C1 segment of cervical spinal cord (tissue), 14 donors: ENCODE data around the gene TMEM120A.

Source experiments
- DNase-seq, 14 donors: peaks; one replicate each; lab custom pipeline; 2025; lab: John Stamatoyannopoulos, UW

TMEM120A gene

DNA sequence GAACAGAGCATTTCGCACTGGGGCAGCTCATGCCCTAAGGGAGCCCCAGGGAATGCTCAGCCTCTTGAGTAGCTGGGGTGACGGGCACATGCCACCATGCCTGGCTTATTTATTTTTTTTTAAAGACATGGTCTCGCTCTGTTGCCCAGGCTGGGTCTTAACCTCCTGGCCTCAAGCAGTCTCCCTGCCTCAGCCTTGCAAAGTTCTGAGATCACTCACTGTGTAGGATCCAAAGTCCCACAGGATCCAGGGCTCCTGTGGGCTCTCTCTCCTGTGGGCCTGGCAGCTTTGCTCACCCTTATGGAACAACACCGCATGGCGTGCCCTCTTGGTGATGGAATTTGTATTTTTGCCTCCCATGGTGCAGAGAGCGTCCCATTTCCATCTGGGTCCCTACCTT, 34.0 kb downstream of the TMEM120A start:
- no peak for DNase-seq

DNA sequence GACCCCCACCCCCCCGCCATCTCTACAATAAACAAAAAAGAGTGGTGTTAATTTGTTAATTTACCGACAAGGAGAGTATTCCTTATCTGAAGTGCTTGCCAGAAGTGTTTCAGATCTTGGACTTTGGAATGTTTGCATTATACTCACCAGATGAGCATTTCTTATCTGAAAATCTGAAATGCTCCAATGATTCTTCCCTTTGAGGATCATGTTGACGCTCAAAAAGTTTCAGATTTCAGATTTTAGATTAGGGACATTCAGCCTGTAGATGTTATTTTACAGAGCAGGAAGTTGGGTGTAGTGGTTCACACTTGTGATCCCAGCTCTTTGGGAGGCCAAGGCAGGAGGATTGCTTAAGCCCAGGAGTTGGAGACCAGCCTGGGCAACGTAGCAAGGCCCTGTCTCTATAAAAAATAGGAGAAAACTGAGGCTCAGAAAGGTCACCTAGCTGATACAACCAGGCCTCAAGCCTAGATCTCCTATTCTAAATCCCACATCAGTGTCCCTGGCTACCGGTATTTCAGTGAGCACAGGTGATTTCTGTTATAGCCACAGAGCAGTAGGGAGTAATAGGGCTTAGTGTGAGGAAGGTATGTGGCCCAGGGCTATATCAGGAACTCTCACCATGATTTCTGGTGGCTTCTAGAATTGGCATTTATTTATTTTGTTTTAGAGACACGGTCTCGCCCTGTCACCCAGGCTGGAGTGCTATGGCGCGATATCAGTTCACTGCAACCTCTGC, 35.4 kb downstream of the TMEM120A start:
- no peak for DNase-seq

DNA sequence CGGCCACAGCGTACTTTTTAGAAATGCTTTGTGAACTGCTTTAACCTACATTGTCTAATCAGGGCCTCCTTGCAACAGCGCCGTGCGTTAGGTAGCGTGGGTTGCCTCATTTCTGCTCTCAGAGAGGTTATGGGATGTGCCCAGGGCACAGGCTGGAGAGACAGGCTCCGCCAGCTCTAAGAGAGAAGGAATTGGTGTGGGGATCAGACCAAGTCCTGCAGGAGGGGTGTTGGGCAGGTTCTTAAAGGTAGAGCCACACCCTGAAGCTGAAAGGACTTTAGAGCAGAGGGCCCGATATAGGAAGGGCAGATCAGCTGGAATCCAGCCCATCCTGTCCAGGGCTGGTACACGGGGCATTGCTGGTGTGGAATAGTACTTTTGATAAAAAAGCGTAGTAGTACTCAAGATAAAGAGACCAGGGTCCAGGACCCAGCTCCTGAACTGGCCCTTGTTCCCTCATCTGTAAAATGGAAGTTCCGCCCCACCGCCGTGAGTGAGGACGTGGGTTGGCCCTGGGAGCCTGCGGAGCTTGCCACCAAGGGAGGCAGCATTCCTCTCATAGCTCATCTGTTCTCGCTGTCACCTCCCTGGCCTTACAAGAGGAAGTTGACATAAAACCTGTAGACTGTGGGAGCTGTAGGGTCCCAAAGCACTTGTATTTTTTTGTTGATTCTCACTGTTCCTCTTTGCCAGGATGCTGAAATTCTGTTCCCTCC, 37.2 kb downstream of the TMEM120A start:
- DNase-seq, result no peak

DNA sequence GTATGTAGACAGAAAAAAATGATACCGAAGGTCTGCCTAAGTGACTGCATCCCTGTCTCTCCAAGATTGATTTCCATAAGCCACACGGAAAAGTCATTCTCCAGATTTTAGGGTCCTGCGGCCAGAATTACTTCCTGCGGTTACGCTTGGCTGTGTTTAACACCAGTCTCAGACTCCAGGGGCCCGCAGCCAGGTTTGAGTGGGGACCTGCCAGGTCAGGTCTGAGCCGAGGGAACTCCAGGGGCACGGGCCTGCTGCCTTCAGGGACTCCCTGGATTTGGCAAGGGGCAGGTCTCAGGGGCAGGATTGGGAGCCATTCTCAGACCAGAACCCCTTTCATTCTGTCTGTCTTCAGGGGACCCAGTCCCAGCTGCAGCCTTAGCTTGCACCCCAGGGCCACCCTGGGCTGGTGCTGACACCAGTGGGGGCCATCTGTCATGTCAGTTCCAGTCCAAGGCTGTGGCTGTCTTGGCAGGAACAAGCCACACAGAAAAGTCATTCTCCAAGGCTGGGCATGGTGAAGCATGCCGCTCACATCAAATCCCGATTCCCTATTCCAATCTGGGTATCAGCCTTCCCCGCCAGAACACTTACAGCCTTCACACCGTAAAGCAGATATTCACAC, 39.0 kb downstream of the TMEM120A start:
- peak in 6 of 14 donors; percentile 8 to 81 (median 40) for DNase-seq

DNA sequence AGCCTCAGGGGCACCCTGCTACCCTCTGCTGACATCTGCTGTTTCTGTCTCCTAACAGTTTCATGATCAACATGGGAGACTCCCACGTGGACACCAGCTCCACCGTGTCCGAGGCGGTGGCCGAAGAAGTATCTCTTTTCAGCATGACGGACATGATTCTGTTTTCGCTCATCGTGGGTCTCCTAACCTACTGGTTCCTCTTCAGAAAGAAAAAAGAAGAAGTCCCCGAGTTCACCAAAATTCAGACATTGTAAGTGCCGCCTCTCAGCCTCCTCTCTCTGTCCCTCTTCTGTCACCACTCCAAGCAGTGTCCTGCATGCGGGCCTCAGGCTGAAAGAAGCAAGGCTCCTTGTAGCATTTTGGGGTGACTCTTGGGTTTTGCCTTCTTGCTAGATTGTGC, 40.5 kb downstream of the TMEM120A start:
- peak in 1 of 14 donors; percentile 11 for DNase-seq

DNA sequence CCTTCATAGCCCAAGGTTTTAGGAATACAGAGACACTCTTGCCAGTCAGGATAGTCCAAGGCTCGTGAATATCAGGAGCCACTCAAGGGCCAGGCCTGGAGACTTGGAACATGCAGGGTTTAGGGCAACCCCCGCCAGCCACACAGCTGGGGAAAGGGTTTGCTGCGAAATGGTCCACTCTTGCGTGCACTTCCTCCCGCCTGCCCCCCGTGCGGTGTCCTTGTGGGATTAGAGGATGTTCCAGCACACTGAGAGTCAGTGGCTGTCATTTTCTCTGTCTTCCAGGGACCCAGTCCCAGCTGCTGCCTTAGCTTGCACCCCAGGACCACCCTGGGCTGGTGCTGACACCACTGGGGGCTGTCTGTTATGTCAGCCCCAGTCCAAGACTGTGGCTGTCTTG, 41.0 kb downstream of the TMEM120A start:
- no peak for DNase-seq

DNA sequence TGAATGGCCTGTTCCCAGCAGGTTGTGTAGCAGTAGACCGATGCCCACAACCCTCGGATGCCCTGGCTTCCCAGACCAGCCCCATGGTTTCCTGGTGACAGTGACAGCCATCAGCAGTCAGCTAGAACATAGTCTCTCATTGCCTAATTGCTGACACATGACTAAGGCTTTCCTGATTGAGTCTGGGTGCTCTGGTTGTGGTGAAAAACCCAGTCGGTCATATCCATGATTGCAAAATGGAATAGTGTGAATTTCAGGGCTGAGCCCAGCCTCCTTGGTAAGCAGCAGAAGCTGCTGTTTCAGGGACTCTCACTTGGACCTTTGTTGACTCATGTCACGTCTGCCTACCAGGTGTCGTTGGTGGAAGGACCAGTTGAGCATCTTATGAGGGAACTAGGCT, 42.9 kb downstream of the TMEM120A start:
- peak in 1 of 14 donors; percentile 51 for DNase-seq

DNA sequence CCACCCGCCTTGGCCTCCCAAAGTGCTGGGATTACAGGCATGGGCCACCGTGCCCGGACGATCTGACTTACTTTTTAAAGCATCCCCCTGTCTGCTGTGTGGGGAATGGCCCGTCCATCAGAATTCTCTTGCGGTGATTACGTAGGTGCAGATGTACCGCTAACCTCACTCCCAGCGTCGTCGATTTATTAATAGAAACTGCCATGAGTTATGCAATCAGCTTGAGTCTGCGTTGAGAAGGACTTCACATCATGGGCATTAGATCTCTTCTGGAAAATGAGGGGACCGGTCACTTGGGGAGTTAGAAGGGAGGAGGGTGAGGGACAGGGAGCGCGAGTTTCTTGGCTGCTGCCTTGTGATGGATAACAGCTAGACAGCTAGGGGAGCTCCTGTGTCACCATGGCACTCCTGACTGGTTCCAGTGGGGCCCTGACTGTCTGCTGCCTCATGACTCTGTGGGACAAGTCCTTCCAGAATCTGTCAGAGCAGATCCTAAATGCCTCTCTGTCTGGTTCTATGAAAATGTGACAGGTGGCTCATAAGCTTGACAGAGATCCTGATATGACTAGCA, 44.2 kb downstream of the TMEM120A start:
- no peak for DNase-seq

DNA sequence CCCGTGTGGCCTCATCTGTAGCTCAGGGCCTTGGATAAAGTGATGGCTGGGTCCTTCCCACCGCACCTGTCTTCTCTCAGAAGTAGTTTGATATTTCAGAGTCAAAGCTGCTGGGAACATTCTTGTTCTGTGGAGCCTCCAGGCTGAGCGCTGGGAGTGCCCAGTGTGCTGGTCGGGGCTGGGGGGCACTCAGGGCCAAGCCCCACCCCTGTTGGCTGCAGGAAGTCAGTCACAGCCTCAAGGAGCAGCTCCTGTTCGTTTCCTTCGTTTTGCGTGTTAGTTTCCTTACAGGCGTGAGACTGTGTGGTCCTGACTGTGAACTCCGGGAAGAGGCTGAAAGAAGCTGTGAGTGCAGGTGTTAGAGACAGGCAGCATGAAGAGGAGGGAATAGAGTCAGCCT, 46.2 kb downstream of the TMEM120A start:
- DNase-seq, result no peak

DNA sequence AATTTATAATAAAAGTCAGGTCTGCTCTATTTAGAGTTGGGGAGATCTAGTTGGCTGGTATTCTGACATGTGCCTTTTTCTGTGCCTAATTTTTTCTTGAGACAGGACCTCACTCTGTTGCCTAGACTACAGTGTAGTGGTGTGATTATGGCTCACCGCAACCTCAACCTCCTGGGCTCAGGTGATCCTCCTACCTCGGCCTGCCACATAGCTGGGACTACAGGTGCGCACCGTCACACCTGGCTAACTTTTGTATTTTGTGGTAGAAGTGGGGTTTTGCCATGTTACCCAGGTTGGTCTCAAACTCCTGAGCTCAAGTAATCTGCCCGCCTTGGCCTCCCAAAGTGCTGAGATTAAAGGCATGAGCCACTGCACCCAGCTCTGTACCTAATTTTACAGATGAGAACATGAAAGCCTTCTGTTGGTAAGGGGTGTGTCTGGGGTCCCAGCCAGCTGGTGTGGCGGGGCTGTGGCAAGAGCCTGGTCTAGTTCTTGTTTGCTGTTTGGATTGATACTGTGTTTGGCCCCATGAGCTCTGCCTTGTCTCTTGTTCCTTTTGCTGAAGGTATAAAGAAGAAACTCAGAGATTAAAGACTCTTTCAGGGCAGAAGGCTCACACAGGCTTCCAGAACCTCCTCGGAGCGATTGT, 48.1 kb downstream of the TMEM120A start:
- no peak for DNase-seq

DNA sequence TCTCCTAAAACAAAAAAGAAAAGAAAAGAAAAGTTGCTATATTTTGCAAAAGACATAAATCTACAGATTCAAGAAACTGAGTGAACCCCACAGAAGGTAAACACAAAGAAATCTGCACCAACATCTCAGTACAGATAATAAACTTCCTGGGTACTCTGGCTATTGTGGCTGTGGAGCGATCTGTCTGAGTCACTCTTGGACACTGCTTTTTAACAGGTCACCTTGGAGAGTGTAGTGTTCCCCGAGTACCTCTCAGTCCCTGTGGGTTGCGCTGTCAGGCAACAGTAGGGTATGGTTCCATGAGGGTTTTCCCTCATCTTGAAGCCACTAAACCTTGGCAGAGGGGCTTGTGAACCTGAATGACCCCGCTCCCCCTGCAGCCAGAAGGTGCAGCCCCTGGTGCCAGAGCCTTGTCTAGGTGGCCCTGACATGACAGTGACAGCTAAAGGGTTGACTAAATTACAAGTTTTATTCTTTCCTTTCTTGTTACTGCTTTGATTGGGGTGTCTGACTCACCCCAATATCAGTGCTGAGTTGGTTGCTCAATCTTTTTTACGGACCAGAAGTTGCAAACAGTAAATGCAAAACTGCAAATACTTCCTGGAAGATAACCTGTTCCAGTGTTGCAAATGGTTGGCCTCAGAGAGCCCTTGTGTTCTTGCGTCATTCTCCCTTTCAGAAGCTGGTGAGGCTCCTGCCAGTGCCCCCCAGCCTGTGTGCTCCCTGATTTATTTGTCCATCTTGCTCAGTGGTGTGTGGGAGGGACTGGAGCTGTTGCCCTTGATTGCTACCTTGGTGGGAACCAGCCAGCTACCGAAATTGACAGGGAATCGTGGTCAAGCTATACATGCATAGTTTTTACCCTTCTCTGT, 48.9 kb downstream of the TMEM120A start:
- DNase-seq, result no peak

DNA sequence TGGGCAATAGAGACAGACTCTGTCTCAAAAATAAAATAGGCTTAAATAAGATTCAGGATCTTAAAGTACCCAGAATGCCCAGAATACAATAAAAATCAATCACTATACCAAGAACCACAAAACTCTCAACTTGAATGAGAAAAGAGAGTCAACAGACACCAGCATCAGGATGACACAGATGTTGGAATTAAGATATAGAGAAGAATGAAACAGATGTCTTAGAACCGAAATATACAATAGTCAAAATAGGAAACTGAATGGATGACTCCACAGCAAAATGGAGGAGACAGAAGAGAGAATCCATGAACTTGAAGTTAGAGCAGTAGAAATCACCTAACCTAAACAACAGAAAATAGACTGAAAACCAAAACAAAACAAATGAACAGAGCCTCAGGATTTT, 49.9 kb downstream of the TMEM120A start:
- no peak for DNase-seq

DNA sequence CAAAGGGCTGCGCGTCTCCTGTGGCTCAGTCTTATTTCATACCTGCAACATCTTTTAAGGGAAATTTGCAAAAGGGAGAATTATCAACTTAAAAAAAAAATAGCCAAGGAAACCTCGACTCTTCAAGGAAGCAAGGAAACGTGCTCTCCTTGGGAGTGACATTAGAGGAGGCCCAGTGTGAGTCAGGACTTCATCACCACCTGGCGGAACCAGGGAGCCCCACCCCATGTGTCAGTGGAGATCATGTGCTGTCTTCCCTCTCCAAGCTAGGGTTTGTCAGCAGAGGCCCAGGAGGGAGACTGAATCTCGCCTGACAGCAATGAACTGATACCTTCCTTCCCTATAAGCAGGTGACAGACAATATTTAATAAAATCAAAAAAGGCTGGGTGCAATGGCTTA, 50.5 kb downstream of the TMEM120A start:
- DNase-seq, result no peak

DNA sequence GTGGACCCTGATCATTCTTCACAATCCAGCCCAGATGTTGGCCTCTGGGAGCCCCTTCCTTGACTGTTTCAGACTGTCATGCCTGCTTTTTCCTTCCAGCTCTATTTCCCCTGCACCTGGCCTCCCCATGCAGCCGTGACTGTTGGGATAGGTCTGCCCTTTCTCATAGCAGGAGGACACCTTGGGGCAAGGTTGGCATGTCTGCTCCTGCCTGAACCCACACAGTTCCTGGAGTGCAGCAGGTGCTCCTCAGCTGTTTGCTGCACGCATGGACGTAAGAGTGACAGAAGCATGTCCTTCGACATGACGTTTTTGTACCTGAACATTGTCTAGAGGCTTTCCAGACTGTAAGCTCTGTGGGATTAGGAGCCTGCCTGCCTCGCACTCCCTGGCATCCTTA, 55.5 kb downstream of the TMEM120A start:
- DNase-seq, result no peak

DNA sequence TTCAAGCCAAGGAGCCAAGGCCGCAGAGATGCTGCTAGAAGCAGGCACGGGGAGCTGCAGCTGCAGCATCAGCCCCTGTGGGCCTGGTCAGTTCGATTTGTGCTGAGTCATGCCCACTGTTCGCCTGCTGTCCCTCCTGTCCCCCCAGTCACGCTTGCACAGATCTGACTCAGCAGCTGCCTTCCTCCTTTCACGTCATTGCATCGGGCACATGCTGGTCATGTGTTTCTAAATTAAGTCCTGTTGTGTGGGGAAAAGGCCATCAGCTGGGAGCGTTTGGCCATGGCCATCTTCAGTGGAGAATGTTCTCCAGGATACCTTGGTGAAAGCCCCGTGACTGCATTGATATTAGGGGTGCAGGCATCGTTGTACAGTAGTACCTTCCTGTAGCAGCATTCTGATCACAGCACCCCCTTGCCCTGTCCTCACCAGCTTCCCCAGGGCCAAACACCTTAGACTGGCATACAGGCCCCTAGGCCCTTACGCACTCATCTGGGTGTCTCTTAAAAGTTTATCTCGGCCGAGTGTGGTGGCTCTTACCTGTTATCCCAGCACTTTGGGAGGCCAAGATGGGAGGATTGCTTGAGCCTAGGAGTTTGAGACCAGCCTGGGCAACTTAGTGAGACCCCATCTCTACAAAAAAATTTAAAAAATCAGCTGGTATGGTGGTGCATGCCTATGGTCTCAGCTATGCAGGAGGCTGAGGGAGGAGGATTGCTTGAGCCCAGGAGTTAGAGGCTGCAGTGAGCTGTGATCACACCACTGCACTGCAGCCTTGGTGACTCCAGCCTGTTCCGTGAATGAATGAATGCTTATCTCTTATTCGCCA, 56.2 kb downstream of the TMEM120A start:
- peak in 12 of 14 donors; percentile 3 to 76 (median 46) for DNase-seq
